GM21528 (cell line): ENCODE data around the gene CADM3.

Experiments
- ATAC-seq: cut with Tn5 transposase; IDR thresholded peaks from one replicate; pipeline ENCODE4 v1.9.1; 2021; ENCODE audit warnings: mild to moderate bottlenecking, moderate library complexity; ENCODE audit not compliant: unreplicated experiment, low FRiP score

CADM3 gene

GRCh38 chr1:159172614-159173291, 1.3 kb downstream of the CADM3 start:
- no peak for ATAC-seq

GRCh38 chr1:159173320-159173719, 1.9 kb downstream of the CADM3 start:
- no peak for ATAC-seq

DNA sequence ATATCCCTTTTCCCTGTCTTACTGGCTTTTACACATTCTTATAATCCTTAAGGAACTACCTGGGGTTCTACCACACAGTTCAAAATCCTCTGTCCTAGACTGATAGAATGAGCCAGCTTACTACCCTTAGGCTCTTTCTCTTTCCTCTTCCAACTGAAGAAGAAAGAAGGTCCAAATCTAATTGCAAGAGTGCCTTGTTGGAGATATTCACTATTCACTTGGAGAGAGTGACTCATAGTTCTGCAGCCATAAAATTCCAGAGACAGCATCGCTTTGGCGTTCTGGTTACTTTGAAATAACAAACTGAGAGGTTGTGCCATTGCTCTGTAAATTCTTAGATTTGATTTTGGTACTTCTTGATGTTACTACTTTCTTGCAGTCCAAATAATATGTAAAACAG, 4.2 kb downstream of the CADM3 start:
- no peak for ATAC-seq

- ATAC-seq: no peak
These were observed 6.0 kb downstream of the CADM3 start for GRCh38 chr1:159177272-159177907.

DNA sequence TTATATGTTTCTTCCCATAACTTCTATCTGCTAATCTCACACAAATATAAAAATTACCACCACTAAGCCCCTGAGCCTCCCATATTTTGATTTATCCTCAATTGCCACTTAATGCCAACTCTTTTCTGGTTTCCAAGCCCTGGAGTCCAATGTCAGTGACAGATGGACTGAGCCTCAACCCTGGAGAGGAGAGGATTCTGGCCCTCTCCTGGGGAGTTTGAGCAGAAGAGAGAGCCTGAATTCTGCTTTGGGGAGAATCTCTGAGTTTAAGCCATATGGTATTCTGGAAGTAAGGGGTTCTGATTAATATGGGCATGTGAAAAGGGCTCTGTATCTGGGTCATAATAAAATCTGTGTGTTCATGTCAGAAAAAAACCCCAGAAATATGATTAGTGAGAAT, 8.5 kb downstream of the CADM3 start:
- no peak for ATAC-seq

DNA sequence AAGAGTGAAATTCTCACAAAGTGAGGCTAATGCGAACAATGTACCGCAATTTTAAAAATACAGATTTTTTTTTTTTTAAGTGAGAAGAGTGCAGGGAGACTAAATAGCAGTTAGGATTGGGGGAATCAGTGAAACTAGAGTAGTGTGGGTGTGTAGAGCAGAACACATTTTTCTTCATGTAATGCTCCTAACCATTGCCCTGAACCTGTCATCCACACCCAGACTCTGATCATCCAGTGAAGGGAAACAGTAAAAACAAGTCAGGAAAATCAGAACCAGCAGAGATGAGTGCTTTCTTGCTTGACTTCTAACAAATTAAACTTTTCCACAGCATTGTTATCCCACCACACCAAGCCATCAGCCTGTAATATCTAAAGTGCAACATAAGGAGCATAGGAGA, 9.1 kb downstream of the CADM3 start:
- no peak for ATAC-seq

DNA sequence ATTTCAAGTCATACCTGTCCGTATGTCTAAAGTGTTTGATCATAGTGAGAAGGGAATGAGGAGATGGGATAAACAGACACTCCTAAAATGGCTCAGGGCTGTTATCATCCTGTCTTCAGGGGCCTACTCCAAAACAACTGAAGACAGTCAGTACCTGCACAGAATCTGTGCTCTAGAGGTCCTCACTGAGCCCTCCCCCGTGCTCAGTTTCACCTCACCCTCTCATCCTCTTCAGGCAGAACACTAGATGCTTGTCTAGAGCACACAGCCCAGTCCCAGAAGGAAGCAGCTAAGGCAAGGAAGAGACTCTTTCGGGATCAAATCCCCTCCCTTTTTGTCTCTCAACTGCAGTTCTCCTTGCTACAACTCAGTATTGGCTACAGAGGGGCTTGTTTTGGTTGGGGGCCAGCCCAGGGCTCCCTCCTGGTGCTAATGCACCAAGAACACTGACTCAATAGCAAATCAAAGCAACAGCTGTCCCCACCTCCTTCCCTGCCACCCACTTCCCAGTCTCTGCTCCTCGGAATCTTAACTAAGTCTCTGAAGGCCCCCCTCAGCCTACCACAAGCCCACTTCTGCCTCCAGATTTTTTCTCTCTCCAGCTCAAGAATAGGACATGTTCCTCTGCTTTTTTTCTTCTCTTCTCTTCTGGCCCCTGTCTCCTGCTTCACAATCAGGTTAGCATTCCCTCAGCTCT, 10.1 kb downstream of the CADM3 start:
- ATAC-seq: no peak

DNA sequence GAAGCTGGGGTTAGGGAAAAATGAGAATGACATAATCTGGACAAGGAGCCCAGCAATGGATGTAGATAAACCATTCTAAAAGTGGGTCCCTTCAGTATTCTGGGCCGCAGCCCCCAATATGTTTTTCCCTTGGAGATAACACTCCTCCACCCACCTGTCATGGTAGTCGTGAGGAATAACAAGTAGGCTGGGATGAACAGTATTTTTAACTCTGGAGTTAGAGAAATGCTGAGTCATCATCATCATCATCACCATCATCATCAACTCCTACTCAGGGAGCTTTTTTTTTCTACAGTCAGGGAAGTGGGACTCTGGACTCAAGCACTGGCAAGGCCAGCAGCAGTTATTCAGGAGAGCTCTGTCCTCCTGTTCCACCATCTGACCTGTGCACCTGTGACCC, 12.8 kb downstream of the CADM3 start:
- no peak for ATAC-seq

DNA sequence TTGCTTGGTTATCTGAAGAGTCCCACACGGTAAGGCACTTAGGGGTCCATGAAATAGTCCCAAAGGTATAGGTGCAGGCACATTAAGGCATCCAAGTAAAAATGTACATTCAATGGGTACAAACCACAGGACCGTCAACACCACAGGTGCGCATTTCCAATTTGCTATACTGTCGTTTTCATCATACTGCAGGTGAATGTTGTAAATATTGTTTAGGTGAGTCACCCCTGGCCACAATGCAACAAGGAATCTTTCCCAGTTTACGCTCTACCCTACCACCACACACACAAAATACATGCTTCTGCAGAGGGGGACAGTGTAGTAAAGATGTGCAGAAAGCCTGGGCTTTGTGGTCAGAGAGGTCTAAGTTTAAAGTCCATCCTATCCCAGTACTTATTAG, 13.7 kb downstream of the CADM3 start:
- no peak for ATAC-seq

- no peak for ATAC-seq
These were observed 15.6 kb downstream of the CADM3 start for GRCh38 chr1:159187033-159187432.

DNA sequence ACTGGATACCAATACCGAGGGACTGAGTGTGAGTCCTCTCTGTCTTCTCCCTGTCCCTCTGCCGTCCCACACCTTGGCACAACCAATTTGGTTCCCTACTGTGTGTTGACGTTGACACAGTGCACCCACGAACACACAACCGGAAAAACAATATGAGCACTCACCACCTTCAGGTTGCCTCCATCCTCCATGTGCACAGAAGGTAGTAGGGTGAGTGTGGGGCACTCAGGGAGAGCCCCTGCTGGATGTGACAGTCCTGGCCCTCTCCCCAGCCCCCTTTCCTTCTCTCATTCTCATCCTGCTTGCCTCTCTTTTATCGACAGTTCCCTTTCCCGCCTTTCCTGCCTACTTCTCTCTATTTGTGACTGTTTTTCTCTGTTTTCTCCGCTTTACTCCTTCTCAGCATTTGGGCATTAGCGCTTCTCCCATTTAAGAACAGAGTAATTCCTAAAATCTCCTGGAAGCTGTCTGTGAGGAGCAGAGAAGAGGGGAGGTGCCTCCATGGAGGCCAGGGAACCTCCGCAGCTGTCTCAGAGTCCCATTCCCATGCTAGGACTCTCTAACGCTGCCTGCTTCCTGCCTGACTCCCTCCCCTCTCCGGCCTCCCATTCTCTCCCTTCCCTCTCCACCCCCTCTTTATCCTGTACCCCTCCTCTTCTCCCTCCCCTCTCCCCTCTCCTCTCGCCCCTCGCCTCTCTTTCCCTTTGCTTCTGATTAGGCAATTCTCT, 16.4 kb downstream of the CADM3 start:
- no peak for ATAC-seq

DNA sequence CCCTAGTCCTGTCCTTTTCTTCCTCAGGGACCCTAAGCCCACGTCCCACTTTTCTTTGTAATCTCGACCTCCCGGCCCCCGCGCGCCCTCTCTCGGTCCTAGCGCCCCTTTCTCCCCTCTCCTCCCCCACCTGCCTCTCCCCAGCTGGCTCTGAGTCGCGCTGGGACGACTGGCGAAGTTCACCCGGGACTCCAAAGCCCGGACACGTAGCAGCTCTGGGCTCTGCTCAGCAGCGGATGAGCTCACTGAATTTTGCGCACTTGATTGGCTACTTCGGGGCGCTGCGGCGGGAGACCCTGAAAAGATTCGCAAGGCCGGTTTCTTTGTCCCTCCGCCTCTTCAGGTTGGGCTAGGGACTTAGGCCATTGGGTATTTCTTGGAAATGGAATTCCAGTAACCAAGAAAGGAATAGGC, 17.0 kb downstream of the CADM3 start:
- ATAC-seq: peak; percentile 72

GRCh38 chr1:159190441-159190840, 19.0 kb downstream of the CADM3 start:
- no peak for ATAC-seq

GRCh38 chr1:159196543-159196942, 25.1 kb downstream of the CADM3 start:
- ATAC-seq: no peak

GRCh38 chr1:159197561-159198557, 26.4 kb downstream of the CADM3 start:
- peak; percentile 67 for ATAC-seq

DNA sequence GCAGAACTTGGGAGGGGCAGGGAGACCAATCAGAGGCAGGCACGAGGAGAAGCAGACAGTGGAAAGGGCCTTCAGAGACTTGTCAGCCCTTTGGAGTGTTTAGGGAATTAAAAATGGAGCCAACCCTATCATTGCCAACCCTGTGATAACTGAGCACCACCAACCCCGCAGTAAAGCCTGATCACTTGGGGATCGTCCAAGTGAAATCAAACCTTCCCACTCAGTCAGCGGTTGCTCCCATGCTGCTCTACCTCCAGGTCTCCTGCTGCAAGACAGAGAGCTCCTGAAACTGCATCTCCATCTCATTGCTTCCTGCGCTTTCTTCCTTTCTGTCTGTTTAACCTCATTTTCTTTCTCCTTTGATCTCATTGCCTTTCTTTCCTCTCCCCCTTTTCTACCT, 28.5 kb downstream of the CADM3 start:
- no peak for ATAC-seq

- ATAC-seq: no peak
These were observed 29.4 kb downstream of the CADM3 start for GRCh38 chr1:159200769-159201168.

GRCh38 chr1:159201642-159202041, 30.2 kb downstream of the CADM3 start:
- no peak for ATAC-seq

GRCh38 chr1:159203610-159204009, 32.2 kb downstream of the CADM3 start:
- ATAC-seq: no peak
